B cell (primary cell): ENCODE data around the gene PSMB5.

Source experiments
- CTCF ChIP-seq: fragments of 200-600 bp; IDR thresholded peaks from one replicate; pipeline ENCODE4 v1.8.0; 2022; ENCODE audit warnings: antibody characterized with exemption, mild to moderate bottlenecking
- EZH2 ChIP-seq: IDR thresholded peaks from 2 replicates; pipeline ENCODE4 v1.6.1; 2012; ENCODE audit warnings: borderline replicate concordance, low read depth, mild to moderate bottlenecking, moderate library complexity, low read length; ENCODE audit not compliant: insufficient read depth, poor library complexity, severe bottlenecking

GRCh38 chr14:23042162-23042965 is 7.7 kb upstream of the PSMB5 start, which contains the start of gene PSMB11:
- no peak for TF ChIP-seq CTCF
- no peak for TF ChIP-seq EZH2
